ENCODE measurements around the gene CCDC192.

GRCh38 chr5:127926974-127927373, 223.8 kb downstream of the CCDC192 start:
- TF ChIP-seq CTCF (conservative IDR thresholded peaks at IDR 0.05; ENCODE audit: low read depth, low read length): no peak
- no peak for TF ChIP-seq EZH2 (IDR thresholded peaks at IDR 0.05; ENCODE audit: borderline replicate concordance, low read depth, low read length, poor library complexity, severe bottlenecking)
